Vagina (tissue), 2 donors: Measurements from ENCODE around the gene WDR81.

Experiments used
- POLR2A ChIP-seq, 2 donors: fragments of 450-650 bp; IDR thresholded peaks; one replicate each; pipeline ENCODE4 v1.6.1; 2017; ENCODE audit warnings: antibody characterized with exemption in 2 of 2, mild to moderate bottlenecking in 2 of 2, moderate library complexity in 2 of 2
- POLR2AphosphoS5 ChIP-seq, 2 donors: sonication (generic); formaldehyde crosslinking; IDR thresholded peaks; one replicate each; pipeline ENCODE4 v1.9.0; 2017; ENCODE audit warnings: antibody characterized with exemption in 2 of 2, mild to moderate bottlenecking in 2 of 2, low read depth in 1 of 2; ENCODE audit not compliant: insufficient read depth in 1 of 2
- TF ChIP-seq, protein P1 (sequence below), 3 experiments: fragments of 450-650 bp in 2 of 3; fragments of 200-600 bp in 1 of 3; sonication (generic) in 1 of 3; IDR thresholded peaks; one replicate each; pipeline ENCODE4 v1.5.1; 2017 to 2019; ENCODE audit warnings: antibody characterized with exemption in 3 of 3, mild to moderate bottlenecking in 2 of 3, moderate library complexity in 2 of 3

- TF ChIP-seq POLR2A (IDR thresholded peaks at IDR 0.05) (no peak), POLR2AphosphoS5 (IDR thresholded peaks at IDR 0.05; ENCODE audit: insufficient read depth in 1 of 2, low read depth in 1 of 2) (no peak)
- TF ChIP-seq, protein P1, sequence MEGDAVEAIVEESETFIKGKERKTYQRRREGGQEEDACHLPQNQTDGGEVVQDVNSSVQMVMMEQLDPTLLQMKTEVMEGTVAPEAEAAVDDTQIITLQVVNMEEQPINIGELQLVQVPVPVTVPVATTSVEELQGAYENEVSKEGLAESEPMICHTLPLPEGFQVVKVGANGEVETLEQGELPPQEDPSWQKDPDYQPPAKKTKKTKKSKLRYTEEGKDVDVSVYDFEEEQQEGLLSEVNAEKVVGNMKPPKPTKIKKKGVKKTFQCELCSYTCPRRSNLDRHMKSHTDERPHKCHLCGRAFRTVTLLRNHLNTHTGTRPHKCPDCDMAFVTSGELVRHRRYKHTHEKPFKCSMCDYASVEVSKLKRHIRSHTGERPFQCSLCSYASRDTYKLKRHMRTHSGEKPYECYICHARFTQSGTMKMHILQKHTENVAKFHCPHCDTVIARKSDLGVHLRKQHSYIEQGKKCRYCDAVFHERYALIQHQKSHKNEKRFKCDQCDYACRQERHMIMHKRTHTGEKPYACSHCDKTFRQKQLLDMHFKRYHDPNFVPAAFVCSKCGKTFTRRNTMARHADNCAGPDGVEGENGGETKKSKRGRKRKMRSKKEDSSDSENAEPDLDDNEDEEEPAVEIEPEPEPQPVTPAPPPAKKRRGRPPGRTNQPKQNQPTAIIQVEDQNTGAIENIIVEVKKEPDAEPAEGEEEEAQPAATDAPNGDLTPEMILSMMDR (IDR thresholded peaks at IDR 0.05) = no peak
Observed at GRCh38 chr17:1732241-1732832, 7.8 kb downstream of the WDR81 start.
